HEK293T (cell line): ENCODE data around the gene ZYG11A.

Source experiments
- CTCF ChIA-PET: fragments of 350-600 bp; formaldehyde crosslinking; extraction: SDS; loops from one replicate; lab custom pipeline; 2021; ENCODE audit warnings: antibody characterized with exemption, inconsistent platforms; lab: Yijun Ruan, JAX
- POLR2A ChIA-PET: fragments of 350-600 bp; formaldehyde crosslinking; extraction: SDS; loops from one replicate; lab custom pipeline; 2020; ENCODE audit warnings: antibody characterized with exemption, inconsistent platforms; lab: Yijun Ruan, JAX
- DNase-seq: peaks from one replicate; pipeline ENCODE4 v3.0.0; 2012; ENCODE audit warnings: mixed read lengths; ENCODE audit errors: extremely low spot score
- ARNT ChIP-seq: fragments of 450-650 bp; IDR thresholded peaks from 2 replicates; pipeline ENCODE4 v1.6.1; 2017; ENCODE audit warnings: mild to moderate bottlenecking
- BHLHE40 ChIP-seq: fragments of 450-650 bp; IDR thresholded peaks from 2 replicates; pipeline ENCODE4 v1.6.1; 2016; ENCODE audit warnings: mild to moderate bottlenecking, moderate library complexity, borderline replicate concordance
- CTBP1 ChIP-seq: fragments of 450-650 bp; IDR thresholded peaks from 2 replicates; pipeline ENCODE4 v1.6.1; 2016; ENCODE audit warnings: borderline replicate concordance
- ELF4 ChIP-seq: fragments of 450-650 bp; IDR thresholded peaks from 2 replicates; pipeline ENCODE4 v1.6.1; 2017; ENCODE audit warnings: antibody characterized with exemption
- FOXA1 ChIP-seq: fragments of 450-650 bp; IDR thresholded peaks from 2 replicates; pipeline ENCODE4 v1.6.1; 2016; ENCODE audit warnings: mild to moderate bottlenecking
- FOXK2 ChIP-seq: fragments of 450-650 bp; IDR thresholded peaks from 2 replicates; pipeline ENCODE4 v1.6.1; 2016; ENCODE audit warnings: mild to moderate bottlenecking
- FOXM1 ChIP-seq: fragments of 450-650 bp; IDR thresholded peaks from 2 replicates; pipeline ENCODE4 v1.6.1; 2017; ENCODE audit warnings: mild to moderate bottlenecking, borderline replicate concordance
- HDGF ChIP-seq: fragments of 450-650 bp; IDR thresholded peaks from 2 replicates; pipeline ENCODE4 v1.6.1; 2017; ENCODE audit warnings: antibody characterized with exemption, borderline replicate concordance
- L3MBTL2 ChIP-seq: fragments of 450-650 bp; conservative IDR thresholded peaks from 2 replicates; pipeline ENCODE4 v1.6.1; 2016; ENCODE audit warnings: mild to moderate bottlenecking
- LEF1 ChIP-seq: fragments of 450-650 bp; IDR thresholded peaks from 2 replicates; pipeline ENCODE4 v1.6.1; 2017; ENCODE audit warnings: mild to moderate bottlenecking, borderline replicate concordance
- NFRKB ChIP-seq: fragments of 450-650 bp; IDR thresholded peaks from 2 replicates; pipeline ENCODE4 v1.6.1; 2016; ENCODE audit warnings: mild to moderate bottlenecking, moderate library complexity
- PKNOX1 ChIP-seq: fragments of 450-650 bp; IDR thresholded peaks from 2 replicates; pipeline ENCODE4 v1.6.1; 2016
- SP1 ChIP-seq: fragments of 450-650 bp; IDR thresholded peaks from 2 replicates; pipeline ENCODE4 v1.6.1; 2017
- SUZ12 ChIP-seq: fragments of 450-650 bp; IDR thresholded peaks from 2 replicates; pipeline ENCODE4 v1.6.1; 2016; ENCODE audit warnings: mild to moderate bottlenecking
- TARDBP ChIP-seq: fragments of 450-650 bp; IDR thresholded peaks from 2 replicates; pipeline ENCODE4 v1.6.1; 2016
- ZNF384 ChIP-seq: fragments of 450-650 bp; IDR thresholded peaks from 2 replicates; pipeline ENCODE4 v1.6.1; 2016

ZYG11A gene

GRCh38 chr1:52876843-52877242 is 34.3 kb downstream of the ZYG11A start:
- ChIA-PET CTCF (interaction anchor here (0.7 kb wide), 1 partner anchor 19 kb away, joined by 3 read pairs; no protein-coding TSS in a partner anchor), POLR2A (no interaction called here)
- DNase-seq: no peak
- TF ChIP-seq ZNF384 (no peak), FOXK2 (no peak), SP1 (no peak), HDGF (no peak), ARNT (no peak), TARDBP (no peak), PKNOX1 (no peak), SUZ12 (no peak)

DNA sequence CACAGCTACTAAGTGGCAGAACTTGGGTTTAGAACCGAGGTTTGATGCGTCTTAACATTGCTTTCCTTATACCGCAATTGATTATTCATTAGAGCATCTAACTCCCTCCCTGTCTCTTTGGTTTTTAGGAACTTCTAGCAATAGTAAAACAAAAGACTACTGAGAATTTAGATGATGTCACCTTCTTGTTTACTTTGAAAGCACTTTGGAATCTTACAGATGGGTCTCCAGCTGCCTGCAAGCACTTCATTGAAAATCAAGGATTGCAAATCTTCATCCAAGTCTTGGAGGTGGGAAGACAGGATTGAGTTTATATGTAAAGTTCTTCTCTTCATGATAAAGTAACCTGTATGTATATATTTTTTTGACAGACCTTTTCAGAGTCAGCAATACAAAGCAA is 35.0 kb downstream of the ZYG11A start:
- POLR2A ChIA-PET: no interaction called here
- no peak for TF ChIP-seq FOXA1
- no peak for TF ChIP-seq FOXK2
- TF ChIP-seq ARNT: no peak
- no peak for TF ChIP-seq ELF4
- no peak for TF ChIP-seq LEF1
- TF ChIP-seq TARDBP: no peak
- no peak for DNase-seq
- CTCF ChIA-PET: no interaction called here

GRCh38 chr1:52880206-52880605 is 37.6 kb downstream of the ZYG11A start:
- POLR2A ChIA-PET: no interaction called here
- CTCF ChIA-PET: no interaction called here
- no peak for DNase-seq
- no peak for TF ChIP-seq ARNT
- TF ChIP-seq FOXK2: no peak
- TF ChIP-seq TARDBP: no peak
- TF ChIP-seq BHLHE40: no peak
- TF ChIP-seq LEF1: no peak
- no peak for TF ChIP-seq CTBP1
- TF ChIP-seq ZNF384: no peak
- TF ChIP-seq FOXM1: no peak
- TF ChIP-seq NFRKB: no peak
- TF ChIP-seq PKNOX1: no peak
- TF ChIP-seq SUZ12: no peak
- no peak for TF ChIP-seq HDGF
- TF ChIP-seq ELF4: no peak
- no peak for TF ChIP-seq L3MBTL2
- TF ChIP-seq SP1: no peak

- ChIA-PET POLR2A (no interaction called here), CTCF (no interaction called here)
- TF ChIP-seq NFRKB (no peak), PKNOX1 (no peak), BHLHE40 (no peak), FOXM1 (no peak), SP1 (no peak), CTBP1 (no peak), SUZ12 (no peak), L3MBTL2 (no peak), LEF1 (no peak), ZNF384 (no peak), TARDBP (no peak), ARNT (no peak), FOXK2 (no peak), ELF4 (no peak), FOXA1 (no peak), HDGF (no peak)
- no peak for DNase-seq
Observed at GRCh38 chr1:52887483-52887882, 44.9 kb downstream of the ZYG11A start.

DNA sequence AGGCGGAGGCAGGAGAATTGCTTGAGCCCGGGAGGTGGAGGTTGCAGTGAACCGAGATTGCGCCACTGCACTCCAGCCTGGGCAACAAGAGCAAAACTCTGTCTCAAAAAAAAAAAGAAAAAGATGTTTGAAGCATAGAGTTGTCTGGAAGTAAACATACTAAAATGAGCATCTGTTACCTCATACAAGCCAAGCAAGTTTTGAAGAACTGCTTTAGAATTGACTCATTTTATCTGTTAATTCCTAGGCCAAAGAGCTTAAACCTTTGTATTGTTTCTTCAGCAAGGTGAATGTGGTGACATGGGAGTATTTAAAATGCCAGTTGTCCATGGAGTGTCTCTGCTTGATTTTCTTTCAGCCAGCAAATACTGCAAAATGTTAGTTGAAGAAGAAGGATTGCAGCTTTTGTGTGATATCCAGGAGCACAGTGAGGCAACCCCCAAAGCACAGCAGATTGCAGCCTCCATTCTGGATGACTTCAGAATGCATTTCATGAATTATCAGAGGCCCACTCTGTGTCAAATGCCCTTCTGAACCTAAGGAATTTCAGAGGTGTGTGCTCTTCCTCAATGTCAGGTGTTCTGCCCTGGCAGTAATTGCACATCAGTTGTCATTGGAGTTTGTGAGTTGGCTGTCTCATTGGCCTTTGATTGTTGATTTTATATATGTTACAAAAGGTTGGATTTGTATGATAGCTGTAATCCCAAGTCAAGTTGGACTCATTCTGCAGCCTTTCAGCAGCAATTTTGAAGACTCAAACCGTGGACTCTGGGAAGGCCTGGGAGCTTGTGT is 50.1 kb downstream of the ZYG11A start:
- CTCF ChIA-PET: no interaction called here
- POLR2A ChIA-PET: no interaction called here
- DNase-seq: no peak
- TF ChIP-seq PKNOX1: no peak
- TF ChIP-seq NFRKB: no peak
- no peak for TF ChIP-seq FOXK2
- TF ChIP-seq SP1: no peak
- TF ChIP-seq LEF1: no peak
- TF ChIP-seq L3MBTL2: no peak
- no peak for TF ChIP-seq HDGF
- TF ChIP-seq ZNF384: no peak
- TF ChIP-seq FOXA1: no peak
- no peak for TF ChIP-seq FOXM1
- TF ChIP-seq SUZ12: no peak
- no peak for TF ChIP-seq TARDBP
- TF ChIP-seq CTBP1: no peak
- TF ChIP-seq ELF4: no peak
- TF ChIP-seq ARNT: no peak
- no peak for TF ChIP-seq BHLHE40

DNA sequence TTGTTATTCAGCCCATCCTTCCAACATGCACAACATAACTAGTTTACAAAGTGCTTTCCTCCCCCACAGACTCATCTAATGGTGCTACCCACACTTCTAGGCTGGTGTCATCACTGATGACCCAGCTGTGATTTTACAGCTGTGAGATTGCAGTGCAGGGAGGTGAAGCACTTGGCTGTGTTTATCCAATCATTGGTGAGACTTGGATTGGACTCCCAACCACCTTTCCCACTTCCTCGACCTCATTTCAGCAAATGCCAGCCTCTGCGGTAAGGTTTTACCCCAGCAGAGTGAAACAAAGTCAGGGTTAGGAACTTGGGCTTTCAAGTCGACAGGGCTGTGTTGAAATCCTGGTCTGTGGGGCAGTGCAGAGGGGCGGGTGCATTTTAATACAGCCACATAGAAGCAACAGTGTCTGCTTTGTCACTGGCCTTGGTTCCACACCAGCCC is 56.9 kb downstream of the ZYG11A start:
- TF ChIP-seq L3MBTL2 (no peak), SUZ12 (no peak), PKNOX1 (no peak), NFRKB (no peak), FOXA1 (no peak), SP1 (no peak), FOXK2 (no peak)
- DNase-seq: no peak
- ChIA-PET CTCF (no interaction called here), POLR2A (interaction anchor here (0.8 kb wide), 1 partner anchor 57 kb away, joined by 3 read pairs; the partner anchor contains the start of gene ZYG11A)
